GM18951 (cell line): ENCODE measurements around the gene PADI3.
"Not testable (repeated sequence)": the region's sequence is repeated elsewhere in the genome, so short reads cannot be mapped to it uniquely, and the experiment has no call there.

Experiments
- POLR2A ChIP-seq: IDR thresholded peaks from 4 replicates; pipeline ENCODE4 v1.6.1; 2011; ENCODE audit warnings: mild to moderate bottlenecking; ENCODE audit not compliant: insufficient read length, insufficient read depth; ENCODE audit errors: extremely low read depth
- in situ Hi-C: fragments of 300-500 bp; cut with MboI; formaldehyde crosslinking; loops from one replicate; pipeline ENCODE4 v1.12.0; 2022; ENCODE audit warnings: low sequenced_read_pairs, mixed read lengths, inconsistent platforms; ENCODE audit not compliant: unreplicated experiment

The PADI3 gene

DNA sequence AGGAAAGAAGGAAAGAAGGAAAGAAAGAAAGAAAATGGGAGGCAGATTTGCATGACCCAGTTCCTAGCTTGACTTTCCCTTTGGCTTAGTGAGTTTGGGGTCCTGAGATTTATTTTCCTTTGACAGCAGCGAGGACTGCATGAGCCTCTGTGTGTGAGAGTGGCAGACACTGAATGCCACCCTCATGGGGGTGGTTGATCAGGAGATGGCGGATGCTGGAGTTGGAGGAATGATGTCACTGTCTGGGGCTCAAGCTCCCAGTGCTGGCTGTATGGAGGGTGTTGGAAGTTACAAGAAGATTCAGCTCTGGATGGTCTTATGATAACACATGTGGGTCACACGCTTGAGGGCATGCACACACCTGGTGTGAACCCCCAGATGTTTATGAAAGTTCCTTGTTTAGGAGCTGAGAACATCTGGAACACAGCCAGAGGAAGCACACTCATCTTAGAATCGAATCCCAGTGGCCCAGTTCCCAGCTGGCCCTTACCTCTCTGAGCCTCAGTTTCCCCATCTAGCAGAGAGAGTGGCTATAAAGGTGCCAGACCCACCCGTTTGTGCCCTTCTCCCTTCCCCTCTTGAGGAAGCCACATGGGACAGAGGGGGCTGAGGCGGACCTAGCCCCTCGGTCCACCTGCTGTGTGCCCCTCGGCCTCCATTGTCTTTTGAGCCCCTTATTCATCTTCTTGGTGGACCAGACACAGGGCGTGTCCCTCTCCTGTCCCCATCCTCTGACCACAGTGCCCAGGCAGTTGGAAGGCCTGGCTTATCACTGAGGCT lies 64.8 kb downstream of the PADI3 start:
- in situ Hi-C loops, result no loop called here
- TF ChIP-seq POLR2A, result no peak

DNA sequence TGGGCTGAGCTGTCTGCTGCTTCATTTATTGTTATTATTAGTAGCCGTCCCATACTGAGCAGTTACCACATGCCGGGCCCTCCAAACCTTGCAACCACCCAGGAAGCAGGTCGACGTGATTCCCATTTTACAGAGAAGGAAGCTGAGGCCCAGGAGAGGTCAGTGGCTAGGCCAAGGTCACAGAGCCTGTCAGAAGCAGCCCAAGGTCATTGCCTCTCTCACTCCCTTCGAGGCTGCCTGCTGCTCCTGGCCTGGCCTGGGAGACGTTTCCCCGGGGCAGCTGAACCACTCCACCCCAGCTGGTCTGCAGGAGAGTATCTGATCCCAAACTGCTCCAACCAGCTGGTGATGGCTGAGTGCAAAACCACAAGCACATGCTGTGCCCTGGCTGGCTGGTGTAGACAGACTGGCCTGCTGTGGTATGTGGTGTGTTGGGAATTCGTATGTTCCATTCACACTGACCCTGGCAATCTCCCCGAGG lies 65.6 kb downstream of the PADI3 start:
- TF ChIP-seq POLR2A, result no peak
- in situ Hi-C loops, result no loop called here

DNA sequence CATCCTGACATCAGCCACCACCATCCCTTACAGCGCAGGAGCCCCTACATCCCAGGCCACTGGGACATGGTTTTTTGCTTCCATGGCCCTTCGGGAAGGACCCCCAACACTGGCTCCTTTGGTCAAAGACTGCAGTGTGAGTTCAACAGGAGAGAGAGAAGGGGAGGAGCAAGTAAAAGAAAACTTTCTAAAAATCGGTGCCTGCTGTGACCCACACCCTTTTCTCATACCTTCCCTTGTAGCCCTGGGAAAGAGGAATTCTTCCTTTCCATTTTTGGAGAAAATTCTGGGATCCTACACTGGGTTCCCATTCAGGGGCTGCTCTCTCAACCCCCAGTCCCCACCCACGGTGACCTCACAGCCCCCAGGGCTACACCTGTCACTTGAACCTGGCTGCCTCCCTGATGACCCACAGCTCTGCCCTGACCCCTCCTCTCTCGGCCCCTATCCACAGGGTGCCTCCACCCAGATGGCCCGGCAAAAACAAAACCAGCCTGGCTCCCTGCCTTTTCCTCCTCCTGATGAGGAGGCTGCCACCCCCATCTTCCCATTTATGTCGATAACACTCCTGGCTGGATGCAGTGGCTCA lies 66.7 kb downstream of the PADI3 start:
- TF ChIP-seq POLR2A, result no peak
- in situ Hi-C loops, result no loop called here

DNA sequence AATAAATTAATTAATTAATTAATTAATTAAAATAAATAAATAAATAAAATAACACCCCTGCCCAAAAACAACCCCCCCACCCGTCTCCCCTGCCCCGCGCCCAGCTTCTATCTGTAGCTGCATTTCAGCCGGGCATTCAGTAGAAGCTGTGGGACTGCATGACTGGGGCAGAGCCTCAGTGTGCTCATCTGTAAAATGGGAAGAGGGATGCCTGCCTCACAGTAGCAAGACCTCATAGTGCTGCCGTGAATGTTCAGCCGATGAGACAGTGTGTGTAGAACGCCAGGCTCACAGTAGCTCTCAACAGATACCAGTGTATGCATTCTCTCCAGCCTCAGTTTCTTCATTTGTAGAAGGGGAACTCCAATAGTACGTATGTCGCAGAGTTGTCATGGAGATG lies 67.8 kb downstream of the PADI3 start:
- no peak for TF ChIP-seq POLR2A
- in situ Hi-C loops, result no loop called here

DNA sequence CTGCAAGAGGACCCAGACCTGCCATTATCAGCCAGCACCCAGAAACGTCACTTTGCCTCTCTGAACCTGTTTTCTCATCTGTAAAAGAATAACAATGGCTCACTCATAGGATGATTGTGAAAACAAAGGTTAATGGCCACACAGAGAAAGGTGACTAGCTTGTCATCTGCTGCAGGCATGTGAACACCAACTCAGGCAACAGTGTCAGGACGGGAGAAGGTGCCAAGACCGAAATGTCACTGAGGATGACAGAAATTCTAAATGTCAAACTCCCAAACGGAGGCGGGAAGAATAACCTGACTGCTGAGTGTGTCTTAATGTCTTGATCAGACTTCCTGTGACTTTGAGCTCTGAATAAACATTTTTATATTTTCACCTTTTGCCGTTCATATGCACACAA lies 69.4 kb downstream of the PADI3 start:
- TF ChIP-seq POLR2A, result no peak
- in situ Hi-C loops, result no loop called here

DNA sequence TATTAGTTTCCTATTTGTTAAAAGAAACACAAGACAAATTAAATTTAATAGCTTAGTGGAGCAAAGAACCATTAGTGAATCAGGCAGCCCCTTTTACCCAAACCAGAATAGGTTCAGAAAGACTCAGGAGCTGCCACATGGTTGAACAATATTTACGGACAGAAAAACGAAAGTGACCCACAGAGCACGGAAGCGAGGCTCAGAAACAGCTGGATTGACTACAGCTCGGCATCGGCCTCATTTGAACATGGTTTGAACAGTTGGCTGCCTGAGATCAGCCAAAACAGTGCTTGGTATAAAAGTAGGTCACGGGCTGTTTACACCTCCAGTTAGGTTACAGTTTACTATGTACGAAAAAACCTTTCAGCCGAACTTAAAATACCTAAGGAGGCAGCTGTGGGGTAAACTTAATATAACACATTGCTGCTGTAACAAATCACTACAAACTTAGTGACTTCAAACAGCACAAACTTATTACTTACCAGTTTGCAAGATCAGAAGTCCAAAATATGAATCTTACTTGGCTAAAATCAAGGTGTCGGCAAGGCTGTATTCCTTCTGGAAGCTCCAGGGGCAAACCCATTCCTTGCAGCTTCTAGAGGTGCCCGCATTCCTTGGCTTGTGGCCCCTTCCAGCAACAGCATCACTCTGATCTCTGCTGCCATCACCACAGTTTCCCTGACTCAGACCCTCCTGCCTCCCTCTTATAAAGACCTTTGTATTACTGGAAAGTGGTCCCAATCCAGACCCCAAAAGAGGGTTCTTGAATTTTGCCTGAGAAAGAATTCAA lies 70.9 kb downstream of the PADI3 start:
- in situ Hi-C loops, result no loop called here
- TF ChIP-seq POLR2A, result no peak

DNA sequence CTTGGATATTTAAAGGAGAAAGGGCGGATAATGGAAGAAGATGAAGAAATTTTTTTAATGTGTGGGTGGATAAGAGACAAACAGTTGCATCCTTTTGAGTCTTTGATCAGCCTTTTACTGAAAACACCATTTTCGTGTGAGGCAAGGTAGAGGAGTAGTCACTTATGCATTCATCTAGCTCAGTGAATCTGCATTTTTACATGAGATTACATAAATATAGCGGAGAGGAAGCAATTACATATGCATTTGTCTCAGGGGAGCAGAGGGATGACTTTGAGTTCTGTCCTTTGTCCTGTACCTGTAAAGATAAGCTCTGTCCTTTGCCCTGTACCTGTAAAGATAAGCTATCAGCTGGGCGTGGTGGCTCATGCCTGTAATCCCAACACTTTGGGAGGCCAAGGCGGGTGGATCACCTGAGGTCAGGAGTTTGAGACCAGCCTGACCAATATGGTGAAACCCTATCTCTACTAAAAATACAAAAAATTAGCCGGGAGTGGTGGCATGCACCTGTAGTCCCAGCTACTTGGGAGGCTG lies 73.0 kb downstream of the PADI3 start:
- in situ Hi-C loops, result not testable (repeated sequence)

DNA sequence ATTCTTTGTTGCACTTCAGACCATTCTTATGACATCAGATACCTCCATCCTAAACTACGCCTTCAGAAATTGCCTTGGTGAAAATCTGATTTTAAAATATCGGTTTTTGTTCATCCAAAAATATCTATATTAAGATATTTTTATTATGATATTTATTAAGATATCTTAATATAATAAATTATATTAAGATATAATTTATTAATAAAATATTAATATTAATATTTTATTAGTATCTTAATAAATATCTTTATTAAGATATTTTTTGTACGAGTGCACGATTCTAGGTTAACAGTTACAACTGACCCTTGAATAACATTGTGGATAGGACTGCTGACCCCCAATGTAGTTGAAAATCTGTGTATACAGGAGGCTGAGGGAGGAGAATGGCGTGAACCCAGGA lies 80.0 kb downstream of the PADI3 start:
- TF ChIP-seq POLR2A, result no peak

DNA sequence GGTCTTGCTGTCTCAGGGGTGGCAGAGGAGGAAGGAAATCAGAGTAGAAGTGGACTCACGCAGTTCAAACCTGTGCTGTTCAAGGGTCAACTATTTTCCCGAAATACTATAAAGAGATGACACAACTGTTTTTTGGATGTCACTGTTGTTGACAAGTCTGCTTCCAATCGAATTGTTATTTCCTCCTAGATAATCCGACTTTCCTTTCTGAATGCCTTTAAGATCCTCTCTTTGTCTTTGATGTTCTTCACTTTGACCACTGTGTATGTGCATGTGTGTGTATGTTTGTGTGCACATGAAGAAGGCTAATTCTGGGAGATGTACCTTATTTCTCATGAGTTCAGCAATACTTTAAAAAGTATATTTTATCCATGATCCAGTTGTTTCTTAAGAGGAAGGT lies 80.7 kb downstream of the PADI3 start:
- TF ChIP-seq POLR2A, result no peak
- in situ Hi-C loops, result no loop called here

More for the DNA sequence above, 80.0 kb downstream of the PADI3 start:
- in situ Hi-C loops, result no loop called here

DNA sequence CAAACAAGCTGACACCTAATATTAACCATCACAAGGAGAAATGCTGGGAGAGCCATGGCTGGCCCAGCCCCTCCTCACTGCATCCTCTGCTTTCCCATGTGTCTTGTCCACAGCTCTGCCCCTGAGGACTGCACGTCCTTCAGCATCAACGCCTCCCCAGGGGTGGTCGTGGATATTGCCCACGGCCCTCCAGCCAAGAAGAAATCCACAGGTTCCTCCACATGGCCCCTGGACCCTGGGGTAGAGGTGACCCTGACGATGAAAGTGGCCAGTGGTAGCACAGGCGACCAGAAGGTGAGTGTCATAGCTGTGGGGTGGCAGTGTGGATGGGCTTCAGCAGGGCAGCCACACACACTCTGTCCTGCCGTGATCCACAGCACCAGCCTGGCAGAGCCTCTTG lies 82.0 kb downstream of the PADI3 start:
- in situ Hi-C loops, result no loop called here
- TF ChIP-seq POLR2A, result no peak

DNA sequence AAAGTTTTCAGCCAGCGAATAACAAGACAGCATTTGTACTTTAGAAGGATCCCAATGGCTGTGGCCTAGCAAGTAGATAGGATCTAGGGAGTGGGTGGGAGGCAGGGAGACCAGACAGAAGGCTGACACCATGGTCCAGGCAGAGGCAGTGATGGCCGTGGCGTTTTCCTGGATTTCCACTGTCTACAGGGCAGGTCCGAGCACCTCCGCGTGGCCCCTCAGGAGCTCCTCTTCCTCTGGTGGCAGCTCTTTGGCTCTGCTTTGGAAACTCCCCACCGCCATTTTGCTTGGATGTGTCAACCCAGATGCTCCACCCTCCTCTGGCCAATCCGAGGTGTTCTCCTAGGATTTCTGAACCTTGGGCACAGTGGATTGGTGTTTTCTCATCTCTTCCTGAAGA lies 84.2 kb downstream of the PADI3 start:
- TF ChIP-seq POLR2A, result no peak

More for the DNA sequence above, 84.2 kb downstream of the PADI3 start:
- in situ Hi-C loops, result no loop called here
